IPS DF 4.7 (cell line): ENCODE results near the gene CARM1.

ENCODE experiments used
- DNase-seq: peaks from one replicate; pipeline ENCODE4 v3.0.0-alpha.2; 2013; ENCODE audit warnings: low spot score; ENCODE audit errors: extremely low read depth

Gene CARM1

GRCh38 chr19:10968527-10969135 is 97.3 kb downstream of the CARM1 start:
- no peak for DNase-seq

GRCh38 chr19:10971107-10971726 is 99.9 kb downstream of the CARM1 start:
- DNase-seq: no peak
